ENCODE results near the gene NPIPB2.

The NPIPB2 gene

GRCh38 chr16:11896486-11897176 is 45.2 kb downstream of the NPIPB2 start:
- DNase-seq = no peak

- no peak for DNase-seq
These were observed 48.3 kb downstream of the NPIPB2 start for GRCh38 chr16:11893571-11893970.

- no peak for DNase-seq
These were observed 49.1 kb downstream of the NPIPB2 start for GRCh38 chr16:11892761-11893160.

- DNase-seq = no peak
These were observed 51.4 kb downstream of the NPIPB2 start for GRCh38 chr16:11890231-11890965.

GRCh38 chr16:11886881-11887280 is 55.0 kb downstream of the NPIPB2 start:
- DNase-seq = no peak

GRCh38 chr16:11884035-11884434 is 57.8 kb downstream of the NPIPB2 start:
- DNase-seq = no peak

GRCh38 chr16:11880007-11880406 is 61.8 kb downstream of the NPIPB2 start:
- no peak for DNase-seq

GRCh38 chr16:11877374-11877773 is 64.5 kb downstream of the NPIPB2 start:
- DNase-seq = no peak

Measured in activated T-cell treated with anti-CD3 and anti-CD28 coated beads, Interleukin-2, amount 50 U/mL, for 1 hour (primary cell).